Endothelial cell of umbilical vein (primary cell): Measurements from ENCODE around the gene BRSK2.

Experiments used
- CTCF ChIP-seq, 2 donors: IDR thresholded peaks; 1 replicate in 1 of 2; 2 replicates in 1 of 2; pipeline ENCODE4 v1.5.1; 2011; ENCODE audit warnings: low read length in 2 of 2, mild to moderate bottlenecking in 2 of 2, moderate library complexity in 2 of 2, control low read depth in 1 of 2, inconsistent platforms in 1 of 2, low read depth in 1 of 2; ENCODE audit not compliant: insufficient read depth in 1 of 2; ENCODE audit errors: extremely low read depth in 1 of 2
- GATA2 ChIP-seq: IDR thresholded peaks from 2 replicates; pipeline ENCODE4 v1.7.0; 2011; ENCODE audit warnings: low read depth, mild to moderate bottlenecking, moderate library complexity, mixed read lengths, low read length; ENCODE audit not compliant: insufficient read length, insufficient read depth
- POLR2A ChIP-seq: IDR thresholded peaks from 2 replicates; pipeline ENCODE4 v1.6.1; 2012; ENCODE audit warnings: low read depth, mild to moderate bottlenecking, control low read depth, low read length

DNA sequence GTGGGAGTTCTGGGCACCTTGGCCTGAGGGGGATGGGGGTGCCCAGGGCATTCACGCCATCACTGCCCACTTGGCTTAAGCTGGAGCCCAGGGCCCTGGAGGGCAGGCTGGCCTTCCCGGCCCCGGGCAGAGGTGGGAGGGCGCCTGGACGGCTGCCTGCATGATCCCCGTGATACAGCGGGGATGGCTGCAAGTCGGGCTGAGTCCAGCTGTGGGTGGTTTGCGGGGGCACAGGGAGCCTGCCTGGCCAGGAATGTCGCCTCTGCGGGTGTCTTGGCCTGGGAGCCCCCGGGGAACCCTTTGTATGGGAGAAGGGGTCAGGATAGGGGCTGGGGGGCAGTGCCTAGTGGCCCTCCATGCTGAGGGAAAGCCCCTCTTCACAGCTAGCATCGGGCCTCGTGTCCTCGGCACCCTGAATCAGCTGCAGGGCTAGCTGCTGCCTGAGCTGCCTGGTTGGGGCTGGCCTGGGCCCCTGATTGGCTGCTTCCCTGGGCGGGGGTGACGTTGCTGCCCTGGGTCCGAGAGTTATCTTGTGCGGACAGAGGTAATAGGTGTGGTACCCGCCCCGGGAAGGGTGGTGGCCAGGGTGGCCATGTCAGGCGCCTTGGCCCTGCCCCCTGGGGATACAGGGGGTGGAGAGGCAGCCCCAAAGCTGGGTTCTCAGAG, 8.3 kb downstream of the BRSK2 start:
- no peak for TF ChIP-seq CTCF (IDR thresholded peaks at IDR 0.05; ENCODE audit: extremely low read depth in 1 of 2, insufficient read depth in 1 of 2, low read depth in 1 of 2, low read length in 2 of 2)
- no peak for TF ChIP-seq GATA2
- TF ChIP-seq POLR2A, result no peak
